Stomach smooth muscle (tissue), 2 donors: ENCODE data around the gene FBXO44.

Experiments
- H3K27ac ChIP-seq: one replicate; pipeline ENCODE4 v1.7.0; 2013; ENCODE audit warnings: mild to moderate bottlenecking, low read length, inconsistent platforms
- H3K27me3 ChIP-seq, 2 donors: one replicate each; pipeline ENCODE4 v1.7.0; 2013; ENCODE audit warnings: low read length in 2 of 2; ENCODE audit not compliant: insufficient read depth in 2 of 2, control insufficient read depth in 1 of 2
- H3K36me3 ChIP-seq, 2 donors: one replicate each; pipeline ENCODE4 v1.7.0; 2013; ENCODE audit warnings: low read length in 2 of 2; ENCODE audit not compliant: control insufficient read depth in 2 of 2, insufficient read depth in 2 of 2
- H3K4me1 ChIP-seq: one replicate; pipeline ENCODE4 v1.7.0; 2013; ENCODE audit warnings: low read length; ENCODE audit not compliant: control insufficient read depth, insufficient read depth
- H3K4me3 ChIP-seq, 2 donors: one replicate each; pipeline ENCODE4 v1.7.0; 2013; ENCODE audit warnings: low read length in 2 of 2
- H3K9ac ChIP-seq, 2 donors: one replicate each; pipeline ENCODE4 v1.7.0; 2013; ENCODE audit warnings: low read length in 2 of 2, mild to moderate bottlenecking in 1 of 2
- H3K9me3 ChIP-seq, 2 donors: one replicate each; pipeline ENCODE4 v1.7.0; 2013; ENCODE audit warnings: low read length in 2 of 2; ENCODE audit not compliant: control insufficient read depth in 2 of 2
- donor health status: healthy.
- donor health status: Pancreatic carcinoma.

Gene FBXO44

DNA sequence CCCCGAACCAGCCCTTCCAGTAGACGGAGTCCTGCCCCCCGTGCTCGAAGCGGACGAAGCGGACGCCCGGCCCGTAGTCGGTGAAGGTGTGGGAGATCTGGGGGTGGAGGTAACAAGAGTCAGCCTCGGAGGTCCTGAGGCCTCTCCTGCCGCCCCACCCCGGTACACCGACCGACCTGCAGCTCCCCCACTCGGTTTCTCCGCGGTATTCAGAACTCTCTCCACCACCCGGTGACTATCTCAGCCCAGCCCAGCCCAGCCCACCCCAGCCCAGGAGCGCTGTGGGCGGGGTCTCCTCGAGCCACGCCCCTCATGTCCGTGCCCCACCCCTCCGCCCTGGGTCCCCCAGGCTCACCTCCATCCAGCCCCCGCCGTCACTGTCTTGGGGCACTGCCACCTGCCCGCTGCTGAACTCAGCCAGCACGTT lies 5.9 kb upstream of the FBXO44 start:
- H3K9me3 ChIP-seq = no peaks in the 10 kb centered on the region
- peaks cover 17 to 28% of the 10 kb centered on the region in 2 donors for H3K27me3 ChIP-seq
- H3K9ac ChIP-seq = no peak overlapping the region
- H3K36me3 ChIP-seq = no peaks in the 10 kb centered on the region
- H3K4me3 ChIP-seq = no peak overlapping the region
- peaks cover 19% of the 10 kb centered on the region for H3K4me1 ChIP-seq
- H3K27ac ChIP-seq = no peak overlapping the region

DNA sequence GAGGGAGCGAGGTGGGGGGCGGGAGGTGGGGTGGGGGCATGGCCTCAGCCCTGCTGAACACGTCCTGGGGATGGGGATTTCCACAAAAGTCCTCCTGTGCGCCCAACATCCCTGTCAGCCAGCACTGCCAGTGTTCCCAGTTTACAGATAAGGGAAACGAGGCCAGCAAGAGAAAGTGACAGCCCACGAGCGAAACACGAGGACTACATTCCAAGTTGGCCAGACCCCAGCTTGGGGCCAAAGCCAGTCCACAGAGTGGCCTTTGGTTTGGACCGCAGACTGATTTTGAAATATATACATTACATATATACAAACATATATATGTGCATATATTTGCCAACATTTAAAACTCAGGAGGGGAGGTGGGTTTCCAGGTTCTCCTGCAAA lies 5.4 kb upstream of the FBXO44 start:
- Histone ChIP-seq H3K27ac (no peak overlapping the region), H3K9ac (no peak overlapping the region)

DNA sequence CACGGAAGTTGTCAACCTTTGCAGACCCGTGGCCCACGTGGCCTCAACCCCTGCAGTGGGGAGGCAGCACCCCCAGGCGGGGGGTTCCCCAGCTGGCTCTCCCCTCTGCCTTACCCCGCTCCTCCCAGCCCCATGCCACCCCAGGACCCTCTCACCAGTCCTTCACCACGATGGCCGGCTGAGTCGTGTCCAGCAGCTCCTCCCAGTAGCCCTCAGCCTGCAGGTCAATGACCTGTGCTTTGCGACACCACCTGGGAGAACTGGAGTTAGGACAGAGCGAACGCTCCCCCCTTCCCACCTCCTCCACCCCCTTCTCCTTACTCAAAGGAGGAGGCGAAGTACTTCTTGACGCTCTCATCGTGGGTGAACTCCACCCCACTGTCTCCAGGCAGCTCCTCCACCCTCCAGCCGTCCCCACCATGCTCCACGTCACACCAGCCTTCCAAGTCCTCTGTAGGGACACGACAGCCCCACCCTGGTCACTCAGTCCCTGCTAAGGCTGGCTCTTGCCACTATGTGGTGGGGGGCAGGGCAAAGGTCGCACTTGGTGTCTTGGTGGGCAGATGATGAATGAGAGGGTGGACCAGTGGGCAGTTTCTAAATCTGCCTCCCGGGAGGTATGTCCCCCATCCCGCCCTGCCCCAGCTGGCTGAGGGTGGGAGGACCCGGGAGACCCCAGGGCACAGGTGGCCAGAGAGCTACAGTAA lies 4.9 kb upstream of the FBXO44 start:
- H3K27me3 ChIP-seq = peaks cover 17 to 28% of the 10 kb centered on the region in 2 donors
- H3K36me3 ChIP-seq = no peaks in the 10 kb centered on the region
- H3K27ac ChIP-seq = no peak overlapping the region
- H3K4me3 ChIP-seq = peak overlapping the region in 1 of 2 donors; percentile 47
- no peak overlapping the region for H3K9ac ChIP-seq
- peaks cover 24% of the 10 kb centered on the region for H3K4me1 ChIP-seq
- H3K9me3 ChIP-seq = no peaks in the 10 kb centered on the region

More for the DNA sequence above, 5.4 kb upstream of the FBXO44 start:
- Histone ChIP-seq H3K9me3 (no peaks in the 10 kb centered on the region), H3K4me1 (peaks cover 24% of the 10 kb centered on the region), H3K4me3 (no peak overlapping the region), H3K36me3 (no peaks in the 10 kb centered on the region), H3K27me3 (peaks cover 17 to 28% of the 10 kb centered on the region in 2 donors)

GRCh38 chr1:11650331-11650991 lies 4.2 kb upstream of the FBXO44 start:
- Histone ChIP-seq H3K27me3 (peaks cover 17 to 28% of the 10 kb centered on the region in 2 donors), H3K4me3 (peak overlapping the region in 1 of 2 donors; percentile 47), H3K4me1 (peaks cover 28% of the 10 kb centered on the region), H3K27ac (no peak overlapping the region), H3K36me3 (no peaks in the 10 kb centered on the region), H3K9me3 (no peaks in the 10 kb centered on the region), H3K9ac (no peak overlapping the region)

GRCh38 chr1:11651017-11651416 lies 3.7 kb upstream of the FBXO44 start:
- Histone ChIP-seq H3K36me3 (no peaks in the 10 kb centered on the region), H3K4me1 (peaks cover 33% of the 10 kb centered on the region), H3K9me3 (no peaks in the 10 kb centered on the region), H3K27me3 (peaks cover 17 to 27% of the 10 kb centered on the region in 2 donors), H3K27ac (no peak overlapping the region), H3K4me3 (peak overlapping the region in 1 of 2 donors; percentile 47), H3K9ac (no peak overlapping the region)

DNA sequence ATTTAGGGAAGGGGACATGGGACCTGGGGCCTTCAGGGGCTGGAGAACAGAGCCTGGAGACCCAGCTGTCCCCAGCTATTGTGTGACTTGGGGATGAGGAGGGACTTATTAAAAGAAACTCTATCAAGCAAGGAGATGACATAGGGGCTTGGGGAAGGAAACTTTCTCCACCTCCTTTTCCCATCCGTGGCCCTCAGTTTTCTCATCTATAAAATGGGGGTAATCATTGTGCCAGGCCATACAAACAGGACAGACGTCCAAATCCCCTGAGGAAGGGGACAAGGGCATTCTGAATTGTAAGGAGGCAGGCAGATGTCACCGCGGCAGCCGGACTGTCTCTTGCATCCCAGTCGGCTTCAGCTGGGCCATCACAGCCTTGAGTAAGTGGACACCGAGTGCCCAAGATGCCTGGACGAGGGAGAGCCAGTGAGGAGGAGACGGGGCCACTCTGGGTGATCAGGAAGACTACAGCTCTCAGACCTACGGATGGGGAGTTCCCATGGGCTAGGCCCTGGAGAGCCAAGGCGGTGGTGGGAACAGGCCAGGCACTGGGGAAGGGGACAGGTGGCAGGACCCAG lies 2.4 kb upstream of the FBXO44 start:
- no peak overlapping the region for H3K27ac ChIP-seq
- H3K9ac ChIP-seq = no peak overlapping the region
- no peak overlapping the region for H3K4me3 ChIP-seq
- no peaks in the 10 kb centered on the region for H3K36me3 ChIP-seq
- H3K9me3 ChIP-seq = no peaks in the 10 kb centered on the region
- H3K27me3 ChIP-seq = peaks cover 12 to 19% of the 10 kb centered on the region in 2 donors
- peaks cover 33% of the 10 kb centered on the region for H3K4me1 ChIP-seq

- Histone ChIP-seq H3K9ac (no peak overlapping the region), H3K4me3 (no peak overlapping the region), H3K9me3 (no peaks in the 10 kb centered on the region), H3K4me1 (peaks cover 28% of the 10 kb centered on the region), H3K27me3 (peaks cover 10 to 19% of the 10 kb centered on the region in 2 donors), H3K27ac (no peak overlapping the region), H3K36me3 (no peaks in the 10 kb centered on the region)
Measured at GRCh38 chr1:11653101-11653860, 1.4 kb upstream of the FBXO44 start.

- Histone ChIP-seq H3K27ac (no peak overlapping the region), H3K4me1 (peaks cover 23% of the 10 kb centered on the region), H3K36me3 (peaks cover 2% of the 10 kb centered on the region in 2 donors), H3K27me3 (peaks cover 10 to 17% of the 10 kb centered on the region in 2 donors), H3K9ac (no peak overlapping the region), H3K4me3 (peak overlapping the region in 1 of 2 donors; percentile 77), H3K9me3 (no peaks in the 10 kb centered on the region)
Measured at GRCh38 chr1:11653861-11654136, 878 bp upstream of the FBXO44 start.

DNA sequence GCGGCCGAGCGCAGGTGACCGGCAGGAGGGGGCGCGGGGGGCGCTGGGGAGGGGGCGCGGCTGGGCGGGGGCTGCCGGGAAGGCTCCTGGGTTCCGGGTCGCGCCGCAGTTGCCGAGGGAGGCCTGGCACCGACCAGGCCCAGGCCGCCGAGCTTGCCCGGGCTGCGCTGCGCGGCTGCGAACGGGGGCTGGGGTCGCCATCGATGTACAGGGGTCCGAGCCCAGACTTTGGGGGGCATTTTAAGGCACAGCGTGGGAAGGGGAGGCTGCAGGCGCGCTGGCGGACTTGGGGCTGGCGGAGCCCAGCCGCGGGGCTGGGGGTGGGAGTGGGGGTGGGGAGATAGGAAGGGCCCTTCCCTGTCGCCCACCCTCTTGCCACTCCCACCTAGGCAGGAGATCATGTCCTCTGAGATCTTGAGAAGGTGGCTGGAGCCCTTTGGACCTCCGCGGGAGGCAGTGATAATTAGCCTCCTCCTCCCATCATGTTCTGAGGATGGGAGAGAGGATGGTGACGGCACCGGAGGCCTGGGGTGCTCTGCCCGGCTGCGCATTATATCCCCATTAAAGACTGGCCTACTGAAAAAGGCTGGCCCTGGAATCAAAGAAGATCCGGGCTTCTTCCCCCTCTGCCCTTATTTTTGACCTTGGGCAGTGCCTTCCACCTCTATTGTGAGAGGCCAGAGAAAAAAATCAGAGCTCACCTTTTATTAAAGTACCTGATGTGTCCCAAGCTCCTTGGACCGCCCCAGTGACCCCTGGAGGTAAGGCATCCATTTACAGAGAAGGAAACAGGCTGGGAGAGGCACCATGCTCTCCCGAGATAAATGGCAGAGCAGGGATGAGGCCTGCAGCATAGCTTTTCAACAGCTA lies 497 bp downstream of the FBXO44 start:
- Histone ChIP-seq H3K9me3 (no peaks in the 10 kb centered on the region), H3K9ac (peak overlapping the region; percentile 55 to 66), H3K27ac (no peak overlapping the region), H3K36me3 (peaks cover 3% of the 10 kb centered on the region in 2 donors), H3K27me3 (peaks cover 1 to 5% of the 10 kb centered on the region in 2 donors), H3K4me3 (peak overlapping the region; percentile 63 to 72), H3K4me1 (peaks cover 21% of the 10 kb centered on the region)

DNA sequence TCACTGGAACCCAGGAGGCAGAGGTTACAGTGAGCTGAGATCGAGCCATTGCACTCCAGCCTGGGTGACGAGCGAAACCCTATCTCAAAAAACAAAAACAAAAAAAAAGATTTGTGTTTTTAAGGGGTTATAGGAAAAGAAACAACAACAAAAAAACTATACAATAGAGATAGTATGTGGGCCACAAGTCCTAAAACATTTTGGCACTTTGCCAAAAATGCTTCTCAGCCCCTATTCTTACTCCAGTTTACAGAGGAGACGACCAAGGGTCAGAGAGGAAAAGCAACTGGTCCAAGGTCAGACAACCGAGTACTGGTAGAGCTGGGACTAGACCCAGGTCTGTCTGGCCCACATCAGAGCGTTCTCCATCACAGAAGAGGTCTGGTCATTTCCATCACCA lies 3.0 kb downstream of the FBXO44 start:
- Histone ChIP-seq H3K9me3 (no peaks in the 10 kb centered on the region), H3K4me1 (peaks cover 15% of the 10 kb centered on the region), H3K9ac (no peak overlapping the region), H3K27me3 (no peaks in the 10 kb centered on the region), H3K4me3 (no peak overlapping the region), H3K36me3 (peaks cover 5 to 6% of the 10 kb centered on the region in 2 donors), H3K27ac (no peak overlapping the region)
